Endothelial cell of umbilical vein (primary cell): ENCODE measurements around the gene IL1R1. TPM values are rescaled to one million over a fixed set of nuclear protein-coding genes. Genes with fewer than 3 reads are reported as not detected.

Source experiments
- BruUV-seq: library from RNA; stranded (reverse); fragments of 400-500 nt; replicated peaks from 2 replicates; lab custom pipeline; 2021; lab: Mats Ljungman, UMichigan
- CTCF ChIA-PET: fragments of 300-600, 350-600 bp; sonication (Branson Sonifier 250); formaldehyde crosslinking; loops from one replicate; lab custom pipeline; 2021; ENCODE audit warnings: antibody characterized with exemption, inconsistent platforms; lab: Charles Lee
- POLR2A ChIA-PET: fragments of 300-600, 350-600 bp; sonication (Branson Sonifier 250); formaldehyde crosslinking; loops from one replicate; lab custom pipeline; 2021; ENCODE audit warnings: antibody characterized with exemption, inconsistent platforms; lab: Charles Lee
- DNase-seq: peaks from one replicate; pipeline ENCODE4 v3.0.0-alpha.2; 2011; ENCODE audit warnings: low read depth, low spot score
- FAIRE-seq: peaks from 2 replicates; lab custom pipeline; 2011; peaks lifted over from hg19 to GRCh38; lab: Jason Lieb, UNC
- H2AFZ ChIP-seq: 2 replicates; pipeline ENCODE4 v1.6.0; 2012; ENCODE audit warnings: low read depth, low read length, control low read depth, inconsistent platforms
- H3K27ac ChIP-seq: 2 replicates; pipeline ENCODE4 v1.5.1; 2011; ENCODE audit warnings: low read depth, mild to moderate bottlenecking, control low read depth, low read length, moderate library complexity; ENCODE audit not compliant: insufficient read depth
- H3K27me3 ChIP-seq, 2 experiments: 2 replicates each; pipeline versions ENCODE4 v1.6.0 to v1.6.1; 2011; ENCODE audit warnings: low read length in 2 of 2, mixed read lengths in 1 of 2; ENCODE audit not compliant: control insufficient read depth in 2 of 2, insufficient read depth in 2 of 2
- H3K36me3 ChIP-seq, 2 experiments: 2 replicates in 1 of 2; 3 replicates in 1 of 2; pipeline ENCODE4 v1.5.1; 2011; ENCODE audit warnings: low read length in 2 of 2, mild to moderate bottlenecking in 1 of 2, moderate library complexity in 1 of 2; ENCODE audit not compliant: control insufficient read depth in 2 of 2, insufficient read depth in 2 of 2; ENCODE audit errors: extremely low read depth in 1 of 2
- H3K4me1 ChIP-seq: 3 replicates; pipeline ENCODE4 v1.5.1; 2011; ENCODE audit warnings: mild to moderate bottlenecking, low read length; ENCODE audit not compliant: control insufficient read depth, insufficient read depth; ENCODE audit errors: extremely low read depth
- H3K4me2 ChIP-seq: 2 replicates; pipeline ENCODE4 v1.6.1; 2011; ENCODE audit warnings: low read length, control low read depth, mixed read lengths; ENCODE audit not compliant: insufficient read depth
- H3K4me3 ChIP-seq, 3 experiments: fragments of 200-600 bp in 1 of 3; sonication (generic), shearing (Covaris generic) in 1 of 3; replicated peaks in 1 of 3; 2 replicates each; pipeline ENCODE4 v1.5.1; 2011 to 2016; ENCODE audit warnings: control low read depth in 3 of 3, low read length in 3 of 3, mild to moderate bottlenecking in 2 of 3, inconsistent platforms in 1 of 3, low read depth in 1 of 3, moderate library complexity in 1 of 3; ENCODE audit not compliant: insufficient read depth in 1 of 3
- H3K79me2 ChIP-seq: 2 replicates; pipeline ENCODE4 v1.6.0; 2012; ENCODE audit warnings: low read length, inconsistent platforms; ENCODE audit not compliant: control insufficient read depth, insufficient read depth
- H3K9ac ChIP-seq: replicated peaks from 2 replicates; pipeline ENCODE3; 2011; ENCODE audit warnings: low read length, control low read depth; ENCODE audit not compliant: insufficient read depth; ENCODE audit errors: extremely low read depth
- H3K9me1 ChIP-seq: replicated peaks from 3 replicates; pipeline ENCODE4 v1.6.0; 2011; ENCODE audit warnings: mild to moderate bottlenecking, low read length; ENCODE audit not compliant: control insufficient read depth, insufficient read depth; ENCODE audit errors: extremely low read depth
- H3K9me3 ChIP-seq: replicated peaks from 2 replicates; pipeline ENCODE4 v1.5.1; 2012; ENCODE audit warnings: low read length, inconsistent platforms; ENCODE audit not compliant: control insufficient read depth, insufficient read depth
- H4K20me1 ChIP-seq: replicated peaks from 2 replicates; pipeline ENCODE3; 2011; ENCODE audit warnings: mild to moderate bottlenecking, low read length; ENCODE audit not compliant: control insufficient read depth, insufficient read depth; ENCODE audit errors: extremely low read depth
- EZH2 ChIP-seq: IDR thresholded peaks from 2 replicates; pipeline ENCODE4 v1.6.1; 2012; ENCODE audit warnings: borderline replicate concordance, low read depth, mild to moderate bottlenecking, moderate library complexity, low read length, inconsistent platforms; ENCODE audit not compliant: severe bottlenecking
- FOS ChIP-seq: IDR thresholded peaks from 2 replicates; pipeline ENCODE4 v1.6.1; 2011; ENCODE audit warnings: mild to moderate bottlenecking, low read length, moderate library complexity, borderline replicate concordance; ENCODE audit not compliant: insufficient read depth
- GATA2 ChIP-seq: IDR thresholded peaks from 2 replicates; pipeline ENCODE4 v1.7.0; 2011; ENCODE audit warnings: low read depth, mild to moderate bottlenecking, moderate library complexity, mixed read lengths, low read length; ENCODE audit not compliant: insufficient read length, insufficient read depth
- JUN ChIP-seq: IDR thresholded peaks from 2 replicates; pipeline ENCODE4 v1.6.1; 2011; ENCODE audit warnings: borderline replicate concordance, low read depth; ENCODE audit not compliant: insufficient read length, insufficient read depth
- MYC ChIP-seq: IDR thresholded peaks from one replicate; pipeline ENCODE4 v1.6.1; 2011; ENCODE audit warnings: mild to moderate bottlenecking, low read depth, low read length
- POLR2A ChIP-seq: IDR thresholded peaks from 2 replicates; pipeline ENCODE4 v1.6.1; 2012; ENCODE audit warnings: low read depth, mild to moderate bottlenecking, control low read depth, low read length
- POLR2AphosphoS5 ChIP-seq: IDR thresholded peaks from 2 replicates; pipeline ENCODE4 v1.6.1; 2012; ENCODE audit warnings: low read depth, mild to moderate bottlenecking, control low read depth, low read length, moderate library complexity; ENCODE audit not compliant: insufficient read depth
- dilution Hi-C: fragments of 300-500 bp; cut with MboI; formaldehyde crosslinking; loops from one replicate; pipeline ENCODE4 v1.15.0; 2019; ENCODE audit warnings: low sequenced_read_pairs; ENCODE audit not compliant: extremely low pct_ligation_motif_present
- intact Hi-C: fragments of 100-400 bp; cut with micrococcal nuclease; formaldehyde crosslinking; loops from one replicate; pipeline ENCODE4 v1.10.0; 2022
- polyA plus RNA-seq, 4 experiments: library from polyadenylated mRNA; depleted of rRNA in 3 of 4; stranded (reverse) in 3 of 4; unstranded in 1 of 4; fragments of >200 nt; gene quantifications; 2 replicates each; pipeline versions ENCODE4 v1.2.1 to v1.2.3, GENCODE V29; 2011 to 2012; ENCODE audit warnings: missing spikeins in 1 of 4
- total RNA-seq: library from RNA; stranded (reverse); gene quantifications from 2 replicates; pipeline ENCODE4 v1.2.3, GENCODE V29; 2021
- TF ChIP-seq, protein P1 (sequence below), 2 donors: IDR thresholded peaks; 1 replicate in 1 of 2; 2 replicates in 1 of 2; pipeline ENCODE4 v1.5.1; 2011; ENCODE audit warnings: low read length in 2 of 2, mild to moderate bottlenecking in 2 of 2, moderate library complexity in 2 of 2, control low read depth in 1 of 2, inconsistent platforms in 1 of 2, low read depth in 1 of 2; ENCODE audit not compliant: insufficient read depth in 1 of 2; ENCODE audit errors: extremely low read depth in 1 of 2
- TF ChIP-seq, protein P2 (sequence below): IDR thresholded peaks from 2 replicates; pipeline ENCODE4 v1.6.1; 2011; ENCODE audit not compliant: insufficient read depth, insufficient read length

IL1R1 gene
- total and polyA plus RNA-seq, 2 donors (not counting 3 experiments of a cell fraction or from before 2014, with no cell fraction given): 5.4 to 5.5 TPM

DNA sequence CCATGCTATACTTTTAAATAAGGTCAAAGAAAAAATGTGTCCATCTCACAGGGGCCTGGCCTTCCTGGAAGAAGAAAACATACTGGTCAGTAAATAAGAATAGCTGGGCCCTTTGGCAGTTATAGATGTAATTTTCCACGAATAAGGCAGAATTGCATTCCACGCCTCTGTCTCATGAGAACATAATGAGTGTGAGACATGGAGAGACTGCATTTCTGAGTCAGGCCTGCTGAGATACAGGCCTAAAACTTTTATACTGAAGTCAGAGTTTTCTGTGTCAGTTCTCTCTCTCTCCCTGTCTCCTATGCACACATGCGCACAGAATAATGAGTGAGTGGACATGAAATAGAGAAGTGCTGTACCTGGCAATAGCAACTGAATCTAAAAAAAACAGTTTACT is 20.4 kb upstream of the IL1R1 start:
- DNase-seq (no peak), FAIRE-seq (no peak)
- H4K20me1 ChIP-seq: no peaks in the 10 kb centered on the region
- BruUV-seq: no TSS peak
- H3K4me1 ChIP-seq: no peaks in the 10 kb centered on the region
- dilution Hi-C loops: no loop called here
- intact Hi-C loops: no loop called here
- no peaks in the 10 kb centered on the region for H3K79me2 ChIP-seq
- no peak overlapping the region for H3K4me3 ChIP-seq
- H3K9me1 ChIP-seq: no peaks in the 10 kb centered on the region
- no peak overlapping the region for H3K9ac ChIP-seq
- no peaks in the 10 kb centered on the region for H3K36me3 ChIP-seq
- H3K27ac ChIP-seq: no peak overlapping the region
- ChIA-PET CTCF (no interaction called here), POLR2A (no interaction called here)
- TF ChIP-seq EZH2 (no peak), MYC (no peak), POLR2AphosphoS5 (no peak), GATA2 (no peak), POLR2A (no peak), FOS (no peak), JUN (no peak)
- TF ChIP-seq, protein P1, sequence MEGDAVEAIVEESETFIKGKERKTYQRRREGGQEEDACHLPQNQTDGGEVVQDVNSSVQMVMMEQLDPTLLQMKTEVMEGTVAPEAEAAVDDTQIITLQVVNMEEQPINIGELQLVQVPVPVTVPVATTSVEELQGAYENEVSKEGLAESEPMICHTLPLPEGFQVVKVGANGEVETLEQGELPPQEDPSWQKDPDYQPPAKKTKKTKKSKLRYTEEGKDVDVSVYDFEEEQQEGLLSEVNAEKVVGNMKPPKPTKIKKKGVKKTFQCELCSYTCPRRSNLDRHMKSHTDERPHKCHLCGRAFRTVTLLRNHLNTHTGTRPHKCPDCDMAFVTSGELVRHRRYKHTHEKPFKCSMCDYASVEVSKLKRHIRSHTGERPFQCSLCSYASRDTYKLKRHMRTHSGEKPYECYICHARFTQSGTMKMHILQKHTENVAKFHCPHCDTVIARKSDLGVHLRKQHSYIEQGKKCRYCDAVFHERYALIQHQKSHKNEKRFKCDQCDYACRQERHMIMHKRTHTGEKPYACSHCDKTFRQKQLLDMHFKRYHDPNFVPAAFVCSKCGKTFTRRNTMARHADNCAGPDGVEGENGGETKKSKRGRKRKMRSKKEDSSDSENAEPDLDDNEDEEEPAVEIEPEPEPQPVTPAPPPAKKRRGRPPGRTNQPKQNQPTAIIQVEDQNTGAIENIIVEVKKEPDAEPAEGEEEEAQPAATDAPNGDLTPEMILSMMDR (IDR thresholded peaks at IDR 0.05; ENCODE audit: extremely low read depth in 1 of 2, insufficient read depth in 1 of 2, low read depth in 1 of 2, low read length in 2 of 2): no peak
- TF ChIP-seq, protein P2, sequence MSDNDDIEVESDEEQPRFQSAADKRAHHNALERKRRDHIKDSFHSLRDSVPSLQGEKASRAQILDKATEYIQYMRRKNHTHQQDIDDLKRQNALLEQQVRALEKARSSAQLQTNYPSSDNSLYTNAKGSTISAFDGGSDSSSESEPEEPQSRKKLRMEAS: no peak
- no peak overlapping the region for H2AFZ ChIP-seq
- H3K9me3 ChIP-seq: no peaks in the 10 kb centered on the region
- H3K27me3 ChIP-seq: no peaks in the 10 kb centered on the region
- no peak overlapping the region for H3K4me2 ChIP-seq
